Measurements from ENCODE around the gene B3GALT6.

B3GALT6 gene

DNA sequence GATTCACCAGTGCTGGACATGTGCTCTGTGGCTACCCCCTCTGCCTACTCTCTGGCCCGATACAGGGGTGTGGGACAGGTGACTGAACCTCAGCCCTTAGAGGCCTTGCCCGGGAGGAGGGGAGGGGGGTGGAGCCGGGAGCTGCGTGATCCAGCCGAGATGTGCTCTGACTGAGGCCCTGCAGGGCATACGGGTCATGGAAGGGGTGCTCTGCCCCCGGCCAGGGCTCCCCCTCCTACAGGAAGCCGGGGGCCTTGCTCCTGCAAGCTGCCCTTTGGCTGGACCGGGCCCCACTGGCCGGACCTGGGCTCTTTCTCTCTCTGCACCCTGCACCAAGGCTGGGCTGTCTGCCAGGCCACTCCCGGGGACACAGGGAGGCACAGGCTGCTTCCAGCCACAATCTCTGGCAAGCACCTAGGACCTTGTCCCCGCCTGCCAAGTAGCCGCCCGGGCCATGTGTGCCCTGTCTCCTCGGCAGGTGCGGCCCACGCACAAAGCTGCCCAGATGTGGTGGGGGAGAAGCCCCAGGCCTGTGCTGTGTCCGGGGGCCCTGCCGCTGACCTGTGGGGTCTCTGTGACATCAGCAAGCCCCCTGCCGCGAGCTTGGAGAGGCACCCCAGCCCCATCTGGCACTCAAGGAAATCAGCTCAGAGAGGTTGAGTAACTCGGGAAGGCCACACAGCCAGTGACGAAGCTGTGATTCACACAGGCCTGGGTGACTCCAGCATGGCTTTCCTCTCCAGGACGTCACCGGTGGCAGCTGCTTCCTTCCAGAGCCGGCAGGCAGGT, 49.7 kb downstream of the B3GALT6 start:
- Histone ChIP-seq H3K4me2 (ENCODE audit: low read length) (no peak overlapping the region), H3K9ac (ENCODE audit: low read depth, low read length) (no peak overlapping the region), H3K36me3 (ENCODE audit: insufficient read depth, low read length) (no peaks in the 10 kb centered on the region), H3K4me3 (ENCODE audit: low read length) (no peak overlapping the region), H3K27me3 (ENCODE audit: control insufficient read depth, insufficient read depth, low read length) (peaks cover 12% of the 10 kb centered on the region), H3K4me1 (ENCODE audit: control insufficient read depth, insufficient read depth, low read length) (peaks cover 16% of the 10 kb centered on the region), H3K9me3 (replicated peaks; ENCODE audit: low read length) (no peaks in the 10 kb centered on the region)

GRCh38 chr1:1282998-1283397, 51.0 kb downstream of the B3GALT6 start:
- Histone ChIP-seq H3K4me3 (ENCODE audit: low read length) (no peak overlapping the region), H3K36me3 (ENCODE audit: insufficient read depth, low read length) (no peaks in the 10 kb centered on the region), H3K27me3 (ENCODE audit: control insufficient read depth, insufficient read depth, low read length) (peaks cover 16% of the 10 kb centered on the region), H3K9me3 (replicated peaks; ENCODE audit: low read length) (no peaks in the 10 kb centered on the region), H3K4me1 (ENCODE audit: control insufficient read depth, insufficient read depth, low read length) (peaks cover 16% of the 10 kb centered on the region), H3K9ac (ENCODE audit: low read depth, low read length) (no peak overlapping the region), H3K4me2 (ENCODE audit: low read length) (no peak overlapping the region)

DNA sequence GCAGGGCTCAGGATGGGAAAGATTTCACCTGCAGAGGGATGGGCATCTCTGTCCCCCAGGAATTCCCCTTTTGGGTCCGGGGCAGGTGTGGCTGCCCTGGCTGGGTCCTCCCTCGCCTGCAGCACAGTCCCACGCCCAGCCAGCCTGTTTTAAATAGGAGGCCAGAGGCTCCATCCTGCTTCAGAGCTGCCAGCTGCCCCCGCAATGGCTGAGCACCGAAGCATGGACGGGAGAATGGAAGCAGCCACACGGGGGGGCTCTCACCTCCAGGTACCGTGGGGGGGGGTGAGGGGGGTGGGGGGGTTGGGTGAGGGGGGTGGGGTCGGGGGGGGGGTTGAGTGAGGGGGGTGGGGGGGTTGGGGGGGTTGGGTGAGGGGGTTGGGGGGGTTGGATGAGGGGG, 51.8 kb downstream of the B3GALT6 start:
- Histone ChIP-seq H3K27me3 (ENCODE audit: control insufficient read depth, insufficient read depth, low read length) (peaks cover 16% of the 10 kb centered on the region), H3K36me3 (ENCODE audit: insufficient read depth, low read length) (no peaks in the 10 kb centered on the region), H3K9ac (ENCODE audit: low read depth, low read length) (no peak overlapping the region), H3K4me2 (ENCODE audit: low read length) (no peak overlapping the region), H3K4me1 (ENCODE audit: control insufficient read depth, insufficient read depth, low read length) (peaks cover 16% of the 10 kb centered on the region), H3K4me3 (ENCODE audit: low read length) (no peak overlapping the region), H3K9me3 (replicated peaks; ENCODE audit: low read length) (no peaks in the 10 kb centered on the region)
